Endothelial cell of umbilical vein (primary cell): ENCODE measurements around the gene CARD14.

ENCODE experiments used
- CTCF ChIP-seq, 2 donors: IDR thresholded peaks; 1 replicate in 1 of 2; 2 replicates in 1 of 2; pipeline ENCODE4 v1.5.1; 2011; ENCODE audit warnings: low read length in 2 of 2, mild to moderate bottlenecking in 2 of 2, moderate library complexity in 2 of 2, control low read depth in 1 of 2, inconsistent platforms in 1 of 2, low read depth in 1 of 2; ENCODE audit not compliant: insufficient read depth in 1 of 2; ENCODE audit errors: extremely low read depth in 1 of 2
- EZH2 ChIP-seq: IDR thresholded peaks from 2 replicates; pipeline ENCODE4 v1.6.1; 2012; ENCODE audit warnings: borderline replicate concordance, low read depth, mild to moderate bottlenecking, moderate library complexity, low read length, inconsistent platforms; ENCODE audit not compliant: severe bottlenecking
- MAX ChIP-seq: IDR thresholded peaks from 2 replicates; pipeline ENCODE4 v1.6.1; 2011; ENCODE audit not compliant: insufficient read depth, insufficient read length

- no peak for TF ChIP-seq CTCF (IDR thresholded peaks at IDR 0.05; ENCODE audit: extremely low read depth in 1 of 2, insufficient read depth in 1 of 2, low read depth in 1 of 2, low read length in 2 of 2)
- no peak for TF ChIP-seq EZH2
- no peak for TF ChIP-seq MAX
Measured at GRCh38 chr17:80189611-80190010, 19.8 kb downstream of the CARD14 start.
